Hippocampal formation (tissue), 2 donors: Measurements from ENCODE around the gene EIF4E.
"Not testable (repeated sequence)": the region's sequence is repeated elsewhere in the genome, so short reads cannot be mapped to it uniquely, and the experiment has no call there.

Experiments used
- DNase-seq, 2 donors: peaks; one replicate each; lab custom pipeline; 2025; lab: John Stamatoyannopoulos, UW

The EIF4E gene

GRCh38 chr4:98928505-98929340 lies at the start of gene EIF4E:
Gene EIF4E, minus strand, starts transcription at chr4:98929133. Its CDS starts 21 bp downstream, at chr4:98929112.
- peak; percentile 94 for DNase-seq

GRCh38 chr4:98977557-98977956 lies 48.6 kb upstream of the EIF4E start:
- DNase-seq = no peak

- DNase-seq = no peak
These were observed 47.8 kb upstream of the EIF4E start for GRCh38 chr4:98976716-98977115.

- DNase-seq = no peak
These were observed 41.2 kb upstream of the EIF4E start for GRCh38 chr4:98969878-98970785.

GRCh38 chr4:98967786-98968329 lies 38.9 kb upstream of the EIF4E start:
- DNase-seq = no peak

- DNase-seq = no peak
These were observed 38.0 kb upstream of the EIF4E start for GRCh38 chr4:98966926-98967325.

- peak in 1 of 2 donors; percentile 42 for DNase-seq
These were observed 34.9 kb upstream of the EIF4E start for GRCh38 chr4:98963538-98964433.

- no peak for DNase-seq
These were observed 32.8 kb upstream of the EIF4E start for GRCh38 chr4:98961770-98962169.

- DNase-seq = no peak
These were observed 30.5 kb upstream of the EIF4E start for GRCh38 chr4:98959411-98959810.

GRCh38 chr4:98958065-98958464 lies 29.1 kb upstream of the EIF4E start:
- DNase-seq = no peak

- DNase-seq = no peak
These were observed 26.3 kb upstream of the EIF4E start for GRCh38 chr4:98955229-98955628.

GRCh38 chr4:98951710-98952109 lies 22.8 kb upstream of the EIF4E start:
- no peak for DNase-seq

GRCh38 chr4:98950925-98951324 lies 22.0 kb upstream of the EIF4E start:
- no peak for DNase-seq

GRCh38 chr4:98946359-98946758 lies 17.4 kb upstream of the EIF4E start:
- no peak for DNase-seq

- no peak for DNase-seq
These were observed 16.4 kb upstream of the EIF4E start for GRCh38 chr4:98945297-98945850.

- peak in 1 of 2 donors; percentile 71 for DNase-seq
These were observed 11.0 kb upstream of the EIF4E start for GRCh38 chr4:98939892-98940298.

- DNase-seq = no peak
These were observed 10.5 kb upstream of the EIF4E start for GRCh38 chr4:98939438-98939837.

- DNase-seq = no peak
These were observed 9.2 kb upstream of the EIF4E start for GRCh38 chr4:98937986-98938720.

GRCh38 chr4:98935633-98936032 lies 6.7 kb upstream of the EIF4E start:
- no peak for DNase-seq

- not testable (repeated sequence) for DNase-seq
These were observed 5.9 kb upstream of the EIF4E start for GRCh38 chr4:98934851-98935250.
